SH-SY5Y (cell line): ENCODE results near the gene RBFOX2.

ENCODE experiments used
- GATA2 ChIP-seq: IDR thresholded peaks from 2 replicates; pipeline ENCODE4 v1.6.1; 2011; ENCODE audit warnings: mild to moderate bottlenecking, low read depth, low read length
- GATA3 ChIP-seq: IDR thresholded peaks from 2 replicates; pipeline ENCODE4 v1.6.1; 2011; ENCODE audit warnings: low read depth, mild to moderate bottlenecking, low read length, moderate library complexity

DNA sequence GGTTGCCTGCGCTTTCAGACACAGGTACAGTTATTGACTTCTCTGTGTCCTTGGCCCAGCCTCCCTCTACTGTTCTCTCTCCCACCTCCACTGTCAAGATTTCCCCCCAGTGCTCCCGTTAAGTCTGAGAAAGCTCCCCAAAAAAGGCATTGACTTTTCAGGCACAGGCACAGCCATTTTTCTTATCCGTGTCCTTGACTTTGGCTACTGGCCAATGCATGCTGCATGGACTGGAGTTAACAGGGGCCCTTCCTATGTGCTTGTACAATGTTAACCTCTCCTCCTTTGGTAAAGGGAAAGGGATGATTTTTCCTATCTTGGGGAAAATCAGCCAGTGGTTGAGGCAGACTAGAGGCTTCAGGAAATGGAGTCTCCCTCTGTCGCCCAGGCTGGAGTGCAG, 306.7 kb downstream of the RBFOX2 start:
- TF ChIP-seq GATA2 (no peak), GATA3 (no peak)
